Measurements from ENCODE around the gene CCNT1. TPM values are rescaled to one million over a fixed set of nuclear protein-coding genes. Genes with fewer than 3 reads are reported as not detected.

The CCNT1 gene
- total and polyA plus RNA-seq, 10 of the 15 experiments (the other 5 are each of a cell fraction or from before 2014, with no cell fraction given): 6.3 to 37.3 (median 20.0) TPM

- TF ChIP-seq, protein P1, sequence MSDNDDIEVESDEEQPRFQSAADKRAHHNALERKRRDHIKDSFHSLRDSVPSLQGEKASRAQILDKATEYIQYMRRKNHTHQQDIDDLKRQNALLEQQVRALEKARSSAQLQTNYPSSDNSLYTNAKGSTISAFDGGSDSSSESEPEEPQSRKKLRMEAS (IDR thresholded peaks at IDR 0.05; ENCODE audit: low read depth, low read length): peak; percentile 95
- TF ChIP-seq CREM (IDR thresholded peaks at IDR 0.05; ENCODE audit: low read depth): peak; percentile 98
- 0 out of 2 replicates have a peak, but pooled peaks have one; percentile 7 for TF ChIP-seq HDGF (IDR thresholded peaks at IDR 0.05)
- TF ChIP-seq ZNF207 (IDR thresholded peaks at IDR 0.05; ENCODE audit: borderline replicate concordance): peak; percentile 65
- peak; percentile 78 for TF ChIP-seq E2F8 (IDR thresholded peaks at IDR 0.05; ENCODE audit: low read depth, partially characterized antibody)
- 0 out of 2 replicates have a peak, but pooled peaks have one; percentile 22 for TF ChIP-seq TCF12 (IDR thresholded peaks at IDR 0.05; ENCODE audit: low read depth, low read length)
- peak; percentile 76; the same call in 1 of the 2 replicates for TF ChIP-seq ZSCAN29 (IDR thresholded peaks at IDR 0.05)
- TF ChIP-seq, protein P2, sequence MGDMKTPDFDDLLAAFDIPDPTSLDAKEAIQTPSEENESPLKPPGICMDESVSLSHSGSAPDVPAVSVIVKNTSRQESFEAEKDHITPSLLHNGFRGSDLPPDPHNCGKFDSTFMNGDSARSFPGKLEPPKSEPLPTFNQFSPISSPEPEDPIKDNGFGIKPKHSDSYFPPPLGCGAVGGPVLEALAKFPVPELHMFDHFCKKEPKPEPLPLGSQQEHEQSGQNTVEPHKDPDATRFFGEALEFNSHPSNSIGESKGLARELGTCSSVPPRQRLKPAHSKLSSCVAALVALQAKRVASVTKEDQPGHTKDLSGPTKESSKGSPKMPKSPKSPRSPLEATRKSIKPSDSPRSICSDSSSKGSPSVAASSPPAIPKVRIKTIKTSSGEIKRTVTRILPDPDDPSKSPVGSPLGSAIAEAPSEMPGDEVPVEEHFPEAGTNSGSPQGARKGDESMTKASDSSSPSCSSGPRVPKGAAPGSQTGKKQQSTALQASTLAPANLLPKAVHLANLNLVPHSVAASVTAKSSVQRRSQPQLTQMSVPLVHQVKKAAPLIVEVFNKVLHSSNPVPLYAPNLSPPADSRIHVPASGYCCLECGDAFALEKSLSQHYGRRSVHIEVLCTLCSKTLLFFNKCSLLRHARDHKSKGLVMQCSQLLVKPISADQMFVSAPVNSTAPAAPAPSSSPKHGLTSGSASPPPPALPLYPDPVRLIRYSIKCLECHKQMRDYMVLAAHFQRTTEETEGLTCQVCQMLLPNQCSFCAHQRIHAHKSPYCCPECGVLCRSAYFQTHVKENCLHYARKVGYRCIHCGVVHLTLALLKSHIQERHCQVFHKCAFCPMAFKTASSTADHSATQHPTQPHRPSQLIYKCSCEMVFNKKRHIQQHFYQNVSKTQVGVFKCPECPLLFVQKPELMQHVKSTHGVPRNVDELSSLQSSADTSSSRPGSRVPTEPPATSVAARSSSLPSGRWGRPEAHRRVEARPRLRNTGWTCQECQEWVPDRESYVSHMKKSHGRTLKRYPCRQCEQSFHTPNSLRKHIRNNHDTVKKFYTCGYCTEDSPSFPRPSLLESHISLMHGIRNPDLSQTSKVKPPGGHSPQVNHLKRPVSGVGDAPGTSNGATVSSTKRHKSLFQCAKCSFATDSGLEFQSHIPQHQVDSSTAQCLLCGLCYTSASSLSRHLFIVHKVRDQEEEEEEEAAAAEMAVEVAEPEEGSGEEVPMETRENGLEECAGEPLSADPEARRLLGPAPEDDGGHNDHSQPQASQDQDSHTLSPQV (IDR thresholded peaks at IDR 0.05): no peak
- TF ChIP-seq FOS (IDR thresholded peaks at IDR 0.05; ENCODE audit: borderline replicate concordance, extremely low read depth, insufficient read length): no peak
- no peak; the same call in 1 of the 2 replicates for TF ChIP-seq SIN3A (IDR thresholded peaks at IDR 0.05; ENCODE audit: low read depth, low read length)
- peak; percentile 55; the same call in 1 of the 2 replicates for TF ChIP-seq TCF3 (IDR thresholded peaks at IDR 0.05; ENCODE audit: borderline replicate concordance, insufficient read depth, low read depth, low read length)
- TF ChIP-seq, protein P3, sequence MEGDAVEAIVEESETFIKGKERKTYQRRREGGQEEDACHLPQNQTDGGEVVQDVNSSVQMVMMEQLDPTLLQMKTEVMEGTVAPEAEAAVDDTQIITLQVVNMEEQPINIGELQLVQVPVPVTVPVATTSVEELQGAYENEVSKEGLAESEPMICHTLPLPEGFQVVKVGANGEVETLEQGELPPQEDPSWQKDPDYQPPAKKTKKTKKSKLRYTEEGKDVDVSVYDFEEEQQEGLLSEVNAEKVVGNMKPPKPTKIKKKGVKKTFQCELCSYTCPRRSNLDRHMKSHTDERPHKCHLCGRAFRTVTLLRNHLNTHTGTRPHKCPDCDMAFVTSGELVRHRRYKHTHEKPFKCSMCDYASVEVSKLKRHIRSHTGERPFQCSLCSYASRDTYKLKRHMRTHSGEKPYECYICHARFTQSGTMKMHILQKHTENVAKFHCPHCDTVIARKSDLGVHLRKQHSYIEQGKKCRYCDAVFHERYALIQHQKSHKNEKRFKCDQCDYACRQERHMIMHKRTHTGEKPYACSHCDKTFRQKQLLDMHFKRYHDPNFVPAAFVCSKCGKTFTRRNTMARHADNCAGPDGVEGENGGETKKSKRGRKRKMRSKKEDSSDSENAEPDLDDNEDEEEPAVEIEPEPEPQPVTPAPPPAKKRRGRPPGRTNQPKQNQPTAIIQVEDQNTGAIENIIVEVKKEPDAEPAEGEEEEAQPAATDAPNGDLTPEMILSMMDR (IDR thresholded peaks at IDR 0.05 in 2 of 3, conservative IDR thresholded peaks at IDR 0.05 in 1 of 3; ENCODE audit: control insufficient read depth in 2 of 3, extremely low read depth in 1 of 3, insufficient read depth in 1 of 3, low read depth in 3 of 3, low read length in 3 of 3): 0 out of 6 replicates have a peak, but pooled peaks of 1 of the 3 experiments have one; percentile 22
- 0 out of 2 replicates have a peak, but pooled peaks have one; percentile 40 for TF ChIP-seq SMARCA5 (IDR thresholded peaks at IDR 0.05)
- TF ChIP-seq ASH2L (IDR thresholded peaks at IDR 0.05; ENCODE audit: borderline replicate concordance, low read depth): peak; percentile 77
- TF ChIP-seq KAT2A (conservative IDR thresholded peaks at IDR 0.05; ENCODE audit: control insufficient read depth, low read depth, low read length): no peak
- TF ChIP-seq CHD2 (IDR thresholded peaks at IDR 0.05; ENCODE audit: borderline replicate concordance, low read depth, low read length): peak; percentile 99
- TF ChIP-seq BRCA1 (IDR thresholded peaks at IDR 0.05; ENCODE audit: low read depth, low read length): peak; percentile 81
- peak; percentile 31; the same call in 1 of the 2 replicates for TF ChIP-seq FOXM1 (IDR thresholded peaks at IDR 0.05; ENCODE audit: low read depth, low read length)
- TF ChIP-seq IRF4 (IDR thresholded peaks at IDR 0.05; ENCODE audit: low read depth, low read length): peak; percentile 65; the same call in 1 of the 2 replicates
- TF ChIP-seq SRF (IDR thresholded peaks at IDR 0.05; ENCODE audit: low read depth in 2 of 2, low read length in 2 of 2): no peak; a peak in 1 of 4 replicates
- TF ChIP-seq MTA3 (IDR thresholded peaks at IDR 0.05; ENCODE audit: borderline replicate concordance, low read length): peak; percentile 1; the same call in 1 of the 2 replicates
Measured at GRCh38 chr12:48716493-48717251, at the start of gene CCNT1 (continued).
